HK-2 (cell line): ENCODE measurements around the gene BOLA3.
"Not testable (repeated sequence)": the region's sequence is repeated elsewhere in the genome, so short reads cannot be mapped to it uniquely, and the experiment has no call there.

Experiments
- DNase-seq: peaks from one replicate; pipeline ENCODE4 v3.0.0-alpha.2; 2018; ENCODE audit not compliant: unreplicated experiment

BOLA3 gene, protein sequence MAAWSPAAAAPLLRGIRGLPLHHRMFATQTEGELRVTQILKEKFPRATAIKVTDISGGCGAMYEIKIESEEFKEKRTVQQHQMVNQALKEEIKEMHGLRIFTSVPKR

DNA sequence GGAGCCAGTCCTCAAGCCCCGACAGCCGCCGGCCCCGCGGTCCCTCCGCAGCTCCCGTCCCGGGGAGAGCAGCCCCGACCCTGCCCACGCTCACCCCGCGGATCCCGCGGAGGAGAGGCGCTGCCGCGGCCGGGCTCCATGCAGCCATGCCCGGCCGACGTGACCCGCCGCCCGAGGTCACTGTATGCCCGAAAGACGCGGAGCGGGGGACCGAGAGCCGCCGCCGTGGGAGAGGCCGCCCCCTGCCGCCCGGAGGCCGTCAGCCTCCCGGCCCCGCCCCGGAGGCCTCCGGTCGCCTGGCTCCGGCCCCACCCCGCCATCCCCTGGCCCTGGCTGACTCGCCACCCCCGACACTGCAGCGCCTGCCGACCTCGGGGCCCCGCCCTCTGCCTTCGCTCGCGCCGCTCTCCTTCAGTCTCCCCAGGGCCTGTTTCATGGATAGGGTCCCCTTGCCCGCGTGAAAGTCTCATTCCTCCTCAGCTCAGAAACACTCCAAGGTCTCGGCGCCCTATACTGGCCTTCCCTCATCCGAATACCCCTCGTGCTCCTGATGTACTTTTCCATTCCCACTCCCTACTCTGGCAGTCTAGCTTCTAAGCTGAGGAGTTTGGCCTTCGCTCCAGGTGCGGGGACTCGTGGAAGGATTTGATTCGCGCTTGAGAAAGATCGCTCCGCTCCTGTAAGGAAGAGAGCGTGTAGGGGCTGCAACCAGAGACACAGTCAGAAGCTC, at the start of gene BOLA3:
TSS of gene BOLA3 (minus strand) at position 186 of the 730 bp plus-strand sequence. CDS start at position 148, 38 bp downstream.
- DNase-seq, result peak; percentile 92

DNA sequence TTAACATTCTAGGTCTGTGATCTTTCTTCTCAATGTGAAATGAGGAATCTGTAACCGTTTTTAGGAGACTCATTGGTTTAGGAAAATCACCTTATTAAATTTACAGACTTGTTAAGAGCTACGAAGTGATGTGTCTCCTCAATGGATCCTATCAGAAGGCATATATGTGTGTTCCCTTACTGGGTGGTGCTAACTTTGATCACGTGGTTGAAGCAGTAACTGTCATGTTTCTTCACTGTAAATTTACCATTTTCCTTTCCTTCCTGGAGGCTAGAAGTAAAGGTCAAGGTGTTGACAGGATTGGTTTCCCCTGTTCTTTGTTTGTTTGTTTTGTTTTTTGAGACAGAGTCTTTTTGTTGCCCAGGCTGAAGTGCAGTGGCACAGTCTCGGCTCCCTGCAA, 49.3 kb upstream of the BOLA3 start:
- DNase-seq, result no peak

DNA sequence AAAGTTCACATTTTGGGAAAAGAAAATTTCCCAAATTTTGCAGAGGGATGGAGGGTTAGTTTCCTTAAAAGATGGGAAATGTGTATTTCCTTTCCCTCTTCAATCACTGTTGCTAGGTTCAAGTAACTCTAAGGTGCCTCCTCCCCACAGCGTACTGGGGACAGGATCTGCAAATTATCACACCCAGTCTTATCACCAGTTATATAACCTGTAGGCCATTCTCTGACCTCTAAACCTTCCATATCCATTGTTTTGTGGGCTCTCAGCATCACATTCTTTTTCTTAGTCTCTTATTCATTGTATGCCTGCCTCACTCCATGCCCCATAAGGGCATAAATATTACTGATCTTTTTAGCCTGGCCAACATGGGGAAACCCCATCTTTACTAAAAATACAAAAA, 47.1 kb upstream of the BOLA3 start:
- DNase-seq, result no peak

DNA sequence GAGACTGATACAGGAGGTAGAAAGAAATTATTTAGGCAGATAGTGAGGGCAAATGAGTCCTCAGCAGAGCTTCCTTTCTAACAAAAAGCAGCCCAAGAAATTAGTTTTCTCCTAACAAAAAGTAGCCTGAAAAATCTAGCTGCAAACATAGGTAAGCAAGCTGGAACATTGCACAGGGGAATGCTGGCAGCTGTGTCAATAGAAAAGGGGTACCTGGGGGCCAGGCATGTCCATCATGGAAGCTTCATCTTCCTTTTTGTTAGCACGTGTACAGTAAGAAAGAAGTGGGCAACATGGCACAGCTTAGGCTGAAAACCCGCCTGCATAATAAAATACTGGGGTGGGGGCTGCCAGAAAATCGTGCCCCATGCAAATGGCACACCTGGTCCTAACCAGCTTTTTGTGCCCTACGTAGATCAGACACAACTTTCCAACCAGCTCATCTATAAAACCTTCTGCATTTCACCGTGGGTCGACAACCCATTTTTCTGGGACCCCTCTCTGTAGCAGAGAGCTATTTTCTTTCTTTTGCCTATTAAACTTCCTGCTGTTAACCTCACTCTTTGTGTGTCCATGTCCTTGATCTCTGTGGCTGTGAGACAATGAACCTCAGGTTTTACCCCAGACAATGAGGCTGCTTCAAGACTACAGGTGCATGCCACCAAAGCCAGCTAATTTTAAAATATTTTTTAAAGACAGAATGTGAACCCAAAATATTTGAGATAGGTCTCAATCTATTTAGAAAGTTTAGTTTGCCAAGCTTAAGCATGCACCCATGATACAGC, 44.1 kb upstream of the BOLA3 start:
- DNase-seq, result no peak

DNA sequence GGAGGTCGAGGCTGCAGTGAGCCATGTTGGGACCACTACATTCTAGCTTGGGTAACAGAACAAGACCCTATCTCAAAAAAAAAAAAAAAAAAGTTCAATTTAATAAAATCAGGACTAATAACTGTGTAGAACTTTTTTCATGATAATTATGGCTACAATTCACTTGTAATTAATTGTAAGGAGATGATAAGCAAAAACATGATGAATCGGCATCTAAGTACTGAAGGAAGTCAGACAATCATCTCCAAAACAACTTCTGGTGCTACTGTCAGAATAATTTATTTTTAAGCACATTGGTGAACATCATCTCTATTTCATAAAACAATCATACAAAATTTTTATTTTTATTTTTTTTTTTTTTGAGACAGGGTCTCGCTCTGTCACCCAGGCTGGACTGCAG, 41.0 kb upstream of the BOLA3 start:
- no peak for DNase-seq

DNA sequence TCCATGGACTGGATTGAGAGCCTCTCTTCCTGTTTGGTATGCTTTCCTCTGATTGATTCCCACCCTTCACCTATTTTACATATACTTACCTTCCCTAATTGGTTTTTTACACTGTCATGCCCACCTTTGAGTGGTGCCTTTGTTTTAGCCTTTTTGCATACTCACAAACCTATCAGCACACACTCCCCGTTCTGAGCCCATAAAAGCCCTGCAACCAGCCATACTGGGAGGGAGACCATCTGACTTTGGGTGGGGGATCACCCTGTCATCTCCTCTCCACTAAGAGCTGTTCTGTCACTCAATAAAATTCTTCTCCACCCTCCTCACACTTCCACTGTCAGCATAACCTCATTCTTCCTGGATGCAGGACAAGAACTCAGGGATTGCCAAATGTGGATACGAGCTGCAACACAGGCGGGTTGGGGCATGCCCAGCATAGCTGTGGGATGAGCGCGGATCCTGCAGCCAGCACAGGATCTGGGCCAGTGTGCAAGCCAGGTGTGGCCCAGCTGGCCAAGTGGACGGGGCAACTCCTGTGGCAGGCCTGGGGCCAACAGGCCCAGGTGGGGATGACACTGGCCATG, 40.4 kb upstream of the BOLA3 start:
- DNase-seq, result no peak

DNA sequence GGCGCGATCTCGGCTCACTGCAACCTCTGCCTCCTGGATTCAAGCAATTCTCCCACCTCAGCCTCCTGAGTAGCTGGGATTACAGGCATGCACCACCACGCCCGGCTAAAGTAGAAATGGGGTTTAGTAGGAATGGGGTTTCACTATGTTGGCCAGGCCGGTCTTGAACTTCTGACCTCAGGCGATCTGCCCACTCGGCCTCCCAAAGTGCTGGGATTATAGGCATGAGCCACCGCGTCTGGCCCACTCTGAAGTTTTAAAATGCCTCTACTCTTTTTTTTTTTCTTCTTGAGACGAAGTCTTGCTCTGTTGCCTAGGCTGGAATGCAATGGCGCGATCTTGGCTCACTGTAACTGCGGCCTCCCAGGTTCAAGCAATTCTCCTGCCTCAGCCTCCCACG, 39.0 kb upstream of the BOLA3 start:
- DNase-seq, result not testable (repeated sequence)

DNA sequence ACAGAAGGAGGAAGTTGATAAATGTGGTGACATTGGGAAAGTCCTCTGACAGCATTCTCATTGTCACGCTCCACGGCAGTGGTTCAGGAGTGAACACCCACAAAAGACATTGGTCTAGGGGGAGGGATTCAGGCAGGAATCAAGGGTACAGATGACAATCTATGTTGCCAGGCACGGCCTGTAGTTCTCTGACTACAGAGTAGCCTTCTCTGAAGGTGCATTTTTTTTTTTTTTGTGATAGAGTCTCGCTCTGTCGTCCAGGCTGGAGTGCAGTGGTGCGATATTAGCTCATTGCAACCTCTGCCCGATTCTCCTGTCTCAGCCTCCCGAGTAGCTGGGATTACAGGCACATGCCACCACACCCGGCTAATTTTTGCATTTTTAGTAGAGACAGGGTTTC, 38.3 kb upstream of the BOLA3 start:
- no peak for DNase-seq

DNA sequence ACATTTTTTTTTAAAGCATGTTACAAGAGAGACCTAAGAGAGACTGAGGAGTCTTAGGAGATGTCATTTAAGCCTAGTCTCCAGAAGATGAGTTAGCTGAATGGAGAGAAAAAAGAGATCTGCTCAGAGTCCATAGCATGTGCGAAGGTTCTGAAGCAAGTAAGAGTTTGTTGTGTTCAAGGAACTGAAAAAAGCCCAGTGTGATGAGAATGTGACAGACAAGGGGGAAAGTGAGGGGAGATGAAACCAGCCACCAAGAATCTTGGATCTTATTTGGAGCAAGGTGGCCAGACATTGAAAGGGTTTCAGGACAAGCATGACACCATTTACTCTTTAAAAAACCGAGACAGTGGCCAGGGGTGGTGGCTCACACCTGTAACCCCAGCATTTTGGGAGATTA, 36.2 kb upstream of the BOLA3 start:
- DNase-seq, result no peak

DNA sequence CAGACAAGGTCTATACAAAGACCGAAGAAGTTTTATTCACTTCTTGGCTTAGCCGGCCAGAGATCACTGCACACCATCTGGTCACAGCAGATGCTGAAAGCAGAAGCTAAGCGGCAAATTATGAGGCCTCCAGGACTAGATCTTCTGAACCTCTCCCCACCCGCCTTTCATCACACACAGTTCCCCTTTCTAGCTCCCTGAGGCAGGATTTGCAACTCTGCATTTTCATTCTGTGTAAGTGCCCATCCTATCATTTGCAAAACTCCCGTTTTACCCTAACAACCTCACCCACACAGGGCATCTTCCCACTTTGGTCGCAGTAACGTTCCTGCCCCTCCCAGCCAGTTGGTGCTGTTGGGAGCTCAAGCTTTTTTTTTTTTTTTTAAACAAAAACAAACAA, 34.0 kb upstream of the BOLA3 start:
- DNase-seq, result no peak

DNA sequence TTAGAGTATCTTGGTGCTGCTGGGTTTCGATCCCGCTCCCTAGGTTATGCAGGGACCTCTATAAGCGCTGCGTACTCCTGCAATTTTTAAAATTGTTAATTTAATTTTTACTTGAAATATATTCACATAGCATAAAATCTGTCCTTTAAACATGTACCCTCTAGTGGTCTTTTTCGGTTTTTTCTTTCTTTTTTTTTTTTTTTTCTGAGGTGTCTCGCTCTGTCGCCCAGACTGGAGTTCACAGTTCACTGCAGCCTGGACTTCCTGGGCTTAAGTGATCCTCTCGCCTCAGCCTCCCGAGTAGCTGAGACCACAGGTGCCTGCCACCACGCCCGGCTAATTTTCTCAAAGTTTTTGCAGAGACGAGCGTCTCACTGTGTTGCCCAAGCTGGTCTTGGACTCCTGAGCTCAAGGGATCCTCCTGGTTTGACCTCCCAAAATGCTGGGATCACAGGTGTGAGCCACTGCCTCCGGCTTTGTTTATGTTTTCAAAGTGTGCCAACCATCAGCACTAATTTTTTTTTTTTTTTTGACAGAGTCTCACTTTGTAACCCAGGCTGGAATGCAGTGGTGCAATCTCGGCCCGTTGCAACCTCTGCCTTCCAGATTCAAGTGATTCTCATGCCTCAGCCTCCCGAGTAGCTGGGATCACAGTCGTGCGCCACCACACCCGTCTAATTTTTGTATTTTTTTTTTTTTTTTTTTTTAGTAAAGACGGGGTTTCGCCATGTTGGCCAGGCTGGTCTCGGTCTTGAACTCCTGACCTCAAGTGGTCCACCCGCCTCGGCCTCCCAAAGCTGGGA, 31.6 kb upstream of the BOLA3 start:
- DNase-seq, result no peak

DNA sequence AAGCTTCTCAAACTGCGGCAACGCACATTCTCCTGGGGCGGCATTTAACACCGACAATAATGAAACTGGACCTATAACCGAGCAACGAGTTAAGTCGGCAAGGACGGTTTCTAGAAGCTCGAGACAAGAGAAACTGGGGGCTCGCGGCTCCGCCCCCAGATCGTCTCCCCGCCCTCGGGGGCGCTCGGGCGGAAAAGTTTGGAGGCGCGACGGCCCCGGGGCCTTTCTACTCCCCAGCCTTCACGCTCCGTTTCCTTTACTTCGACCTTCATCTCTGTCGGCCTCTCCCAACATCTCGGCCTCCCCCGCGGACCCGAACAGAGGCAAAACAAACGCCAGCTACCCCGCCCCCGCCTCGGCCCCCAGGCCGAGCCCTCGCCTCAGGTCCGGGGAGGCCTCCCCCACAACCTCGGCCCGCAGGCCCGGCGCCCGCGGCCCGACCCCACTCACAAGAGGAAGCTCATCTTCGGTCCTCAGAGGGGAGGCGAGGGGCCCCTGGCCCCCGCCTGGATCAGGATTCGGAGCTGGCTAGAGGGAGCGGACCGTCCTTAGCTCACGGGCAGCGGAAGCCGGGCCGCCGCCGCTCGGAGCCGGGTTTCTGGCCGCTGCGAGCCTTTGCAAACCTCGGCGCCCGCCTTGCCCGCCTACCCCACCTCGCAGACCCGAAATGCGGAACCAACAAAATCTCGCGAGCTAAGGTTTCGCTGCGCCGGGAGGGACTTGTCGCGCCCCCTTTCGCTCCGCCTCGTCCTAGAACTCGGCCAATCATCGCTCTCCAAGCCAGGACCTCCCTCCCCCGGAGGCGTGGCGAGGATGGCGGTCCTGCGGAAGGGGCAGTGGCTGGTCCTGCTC, 30.7 kb upstream of the BOLA3 start, which contains the start of gene MOB1A:
TSS of gene MOB1A (minus strand) at position 669 of the 852 bp plus-strand sequence. CDS start at position 464, 205 bp downstream.
- peak; percentile 98 for DNase-seq

DNA sequence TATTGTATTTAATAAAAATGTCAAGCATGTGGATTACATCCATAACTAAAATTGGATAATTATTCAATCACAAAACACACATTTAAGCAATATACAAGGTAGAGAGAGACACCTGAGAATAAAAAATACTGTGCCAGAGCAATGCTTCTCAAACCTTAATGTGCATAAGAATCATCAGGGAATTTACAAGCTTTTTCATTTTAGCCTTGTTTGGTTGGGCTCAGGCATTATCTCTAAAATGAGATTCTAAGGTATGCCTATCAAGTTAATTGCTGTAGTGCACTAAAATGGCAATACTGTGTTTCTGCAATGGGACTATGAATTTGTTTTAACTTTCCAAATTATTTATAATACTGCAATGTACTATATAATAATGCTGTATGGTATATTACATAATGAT, 30.0 kb upstream of the BOLA3 start:
- DNase-seq, result no peak

DNA sequence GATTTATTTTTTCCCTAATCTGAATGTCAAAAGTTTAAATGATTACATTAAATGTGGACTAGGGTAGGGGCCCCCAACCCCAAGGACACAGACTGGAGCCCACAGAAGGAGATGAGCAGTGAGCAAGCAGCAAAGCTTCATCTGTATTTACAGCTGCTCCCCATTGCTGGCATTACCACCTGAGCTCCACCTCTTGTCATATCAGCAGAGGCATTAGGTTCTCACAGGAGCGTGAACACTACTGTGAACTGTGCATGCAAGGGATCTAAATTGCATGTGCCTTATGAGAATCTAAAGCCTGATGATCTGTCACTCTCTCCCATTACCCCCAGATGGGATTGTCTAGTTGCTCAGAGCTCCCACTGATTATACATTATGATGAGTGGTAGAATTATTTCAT, 27.2 kb upstream of the BOLA3 start:
- no peak for DNase-seq

DNA sequence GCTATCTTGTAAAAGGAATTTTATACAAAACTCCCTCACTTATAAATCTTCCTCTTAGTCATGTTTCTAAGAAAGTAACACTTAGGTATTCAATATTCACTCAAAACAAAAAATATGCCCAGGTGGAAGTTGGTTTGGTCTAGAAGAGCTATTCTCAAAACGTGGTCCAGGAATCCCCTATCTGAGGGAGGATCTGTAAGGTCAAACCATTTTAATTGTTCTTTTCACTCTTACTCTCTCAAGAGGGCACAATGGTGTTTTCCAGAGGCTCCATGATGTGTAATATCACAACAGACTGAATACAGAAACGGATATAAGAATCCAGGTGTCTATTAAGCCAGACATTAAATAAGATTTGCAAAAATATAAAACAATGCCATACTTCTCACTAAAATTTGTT, 21.0 kb upstream of the BOLA3 start:
- DNase-seq, result no peak

DNA sequence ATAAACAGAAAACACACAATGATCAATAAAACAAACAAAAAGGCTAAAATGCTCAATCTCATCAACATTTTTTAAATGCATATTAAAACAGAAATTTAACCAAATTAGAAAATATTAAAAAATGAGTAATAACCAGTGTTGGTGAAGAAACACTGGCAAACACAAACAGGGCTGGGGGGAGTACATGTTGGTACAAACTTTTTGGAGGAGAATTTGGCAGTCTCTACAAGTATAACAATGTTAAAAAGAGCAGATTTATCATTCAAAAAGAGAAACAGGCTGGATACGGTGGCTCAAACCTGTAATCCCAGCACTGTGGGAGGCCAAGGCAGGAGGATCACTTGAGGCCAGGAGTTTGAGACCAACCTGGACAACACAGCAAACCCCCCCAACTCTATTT, 17.0 kb upstream of the BOLA3 start:
- no peak for DNase-seq

DNA sequence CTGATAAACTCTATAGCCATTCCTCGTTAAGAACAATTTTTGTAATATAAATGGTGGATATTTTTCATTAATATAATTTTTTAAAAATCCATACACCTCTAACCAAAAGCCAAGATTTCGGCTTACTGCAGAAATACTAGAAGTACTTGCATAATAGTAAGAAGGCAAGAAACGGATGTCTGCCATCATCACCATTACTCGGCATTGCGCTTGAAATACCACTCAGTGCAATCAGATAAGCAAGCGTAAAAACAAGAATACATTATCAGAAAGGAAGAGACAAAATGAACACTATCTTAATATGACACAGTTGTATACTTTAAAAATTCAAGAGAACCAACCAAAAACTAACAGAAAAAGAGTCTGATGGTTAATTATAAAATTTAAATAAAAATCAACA, 15.2 kb upstream of the BOLA3 start:
- DNase-seq, result no peak

DNA sequence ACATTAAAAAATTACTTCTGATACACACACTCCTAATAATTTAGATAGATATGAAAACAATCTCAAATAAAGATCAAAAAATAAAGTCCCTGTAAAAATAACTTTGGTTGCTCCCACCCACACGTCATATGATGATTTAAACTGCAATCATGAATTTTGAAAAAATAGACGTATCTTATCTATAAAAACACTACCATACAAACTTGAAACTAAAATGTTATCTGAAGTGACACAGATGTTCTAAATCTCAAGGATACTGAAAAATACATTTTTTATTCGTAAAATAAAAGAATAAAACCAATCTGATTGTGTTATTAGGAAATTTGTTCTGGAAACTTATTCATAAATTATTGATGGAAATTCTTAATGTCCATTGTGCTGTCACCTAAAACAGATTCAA, 8.1 kb upstream of the BOLA3 start:
- no peak for DNase-seq

DNA sequence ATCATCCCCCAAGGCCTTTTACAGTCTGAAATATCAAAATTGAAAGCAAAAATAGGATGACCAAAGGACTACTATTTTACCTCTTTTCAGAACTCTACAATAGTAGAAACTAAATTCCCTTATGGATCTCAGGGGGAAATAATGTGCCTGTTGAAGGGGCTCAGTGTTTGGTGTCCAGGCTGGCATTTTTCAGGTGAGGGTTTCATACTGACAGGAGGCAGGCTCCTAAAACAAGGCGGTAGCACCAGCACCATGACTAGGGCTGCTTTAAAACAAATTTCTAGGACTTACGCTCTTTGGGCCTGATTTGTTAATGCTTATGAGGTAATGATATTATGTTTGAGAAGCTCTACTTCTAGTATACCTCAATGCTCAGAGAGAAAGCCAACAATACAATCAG, 5.2 kb upstream of the BOLA3 start:
- no peak for DNase-seq

DNA sequence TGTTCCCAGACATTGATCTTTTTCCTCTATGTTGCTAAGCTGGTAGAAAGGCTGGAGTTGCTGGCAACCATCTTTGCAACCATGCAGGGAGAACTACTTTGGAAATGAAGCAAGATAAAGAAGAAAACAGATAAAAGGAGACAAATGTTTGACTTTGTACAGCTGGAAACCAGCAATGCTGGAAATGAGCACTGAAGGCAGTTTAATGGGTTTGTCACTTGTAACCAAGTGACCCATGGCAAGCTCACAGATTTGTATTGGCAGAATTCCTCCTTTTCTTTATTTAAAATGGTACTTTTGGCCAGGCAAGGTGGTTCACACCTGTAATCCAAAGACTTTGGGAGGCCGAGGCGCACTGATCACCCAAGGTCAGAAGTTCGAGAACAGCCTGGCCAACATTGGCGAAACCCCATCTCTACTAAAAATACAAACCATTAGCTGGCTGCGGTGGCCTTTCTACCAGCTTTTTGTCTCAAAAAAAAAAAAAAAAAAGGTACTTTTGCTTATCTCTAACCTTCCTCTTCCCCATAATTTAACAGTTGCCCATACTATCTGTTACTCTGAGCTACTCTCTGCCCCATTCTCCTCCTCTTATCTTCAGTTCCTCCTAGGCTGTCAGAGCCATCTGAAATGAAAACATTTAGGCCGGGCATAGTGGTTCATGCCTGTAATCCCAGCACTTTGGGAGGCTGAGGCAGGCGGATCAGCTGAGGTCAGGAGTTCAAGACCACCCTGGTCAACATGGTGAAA, 2.0 kb upstream of the BOLA3 start:
- no peak for DNase-seq
